Trophoblast cell (in vitro differentiated cells and primary cell): Measurements from ENCODE around the gene MBD3L3.

Experiments used
- DNase-seq, 2 donors: peaks; one replicate each; pipeline ENCODE4 v3.0.0-alpha.2; 2016
- H2AFZ ChIP-seq: 2 replicates; pipeline ENCODE4 v1.6.1; 2013; ENCODE audit warnings: low read length, moderate library complexity, mild to moderate bottlenecking; ENCODE audit not compliant: insufficient read depth, poor library complexity
- H2AK5ac ChIP-seq: 2 replicates; pipeline ENCODE4 v1.6.1; 2013; ENCODE audit warnings: mild to moderate bottlenecking, low read length
- H2BK120ac ChIP-seq: 2 replicates; pipeline ENCODE4 v1.6.1; 2013; ENCODE audit warnings: low read length, mild to moderate bottlenecking, moderate library complexity; ENCODE audit not compliant: insufficient read depth, poor library complexity
- H2BK12ac ChIP-seq: 2 replicates; pipeline ENCODE4 v1.6.1; 2013; ENCODE audit warnings: mild to moderate bottlenecking, low read length, moderate library complexity
- H2BK5ac ChIP-seq: 2 replicates; pipeline ENCODE4 v1.6.1; 2013; ENCODE audit warnings: low read length, low read depth, moderate library complexity, mild to moderate bottlenecking; ENCODE audit not compliant: poor library complexity
- H3K14ac ChIP-seq: 2 replicates; pipeline ENCODE4 v1.6.1; 2013; ENCODE audit warnings: mild to moderate bottlenecking, low read length
- H3K18ac ChIP-seq: 2 replicates; pipeline ENCODE4 v1.6.1; 2013; ENCODE audit warnings: mild to moderate bottlenecking, low read length
- H3K23ac ChIP-seq: 2 replicates; pipeline ENCODE4 v1.6.1; 2013; ENCODE audit warnings: low read length
- H3K27ac ChIP-seq: 2 replicates; pipeline ENCODE4 v1.5.1; 2013; ENCODE audit warnings: low read depth, mild to moderate bottlenecking, inconsistent platforms, low read length, moderate library complexity
- H3K27me3 ChIP-seq: 2 replicates; pipeline ENCODE4 v1.6.1; 2013; ENCODE audit warnings: inconsistent platforms, mild to moderate bottlenecking, low read length, moderate library complexity; ENCODE audit not compliant: insufficient read depth
- H3K36me3 ChIP-seq, 2 experiments: 1 replicate in 1 of 2; 2 replicates in 1 of 2; pipeline ENCODE4 v1.6.1; 2013; ENCODE audit warnings: low read length in 2 of 2, mild to moderate bottlenecking in 2 of 2, moderate library complexity in 1 of 2; ENCODE audit not compliant: insufficient read depth in 2 of 2, control insufficient read depth in 1 of 2
- H3K4ac ChIP-seq: 2 replicates; pipeline ENCODE4 v1.6.1; 2013; ENCODE audit warnings: low read depth, mild to moderate bottlenecking, low read length, moderate library complexity
- H3K4me1 ChIP-seq, 2 experiments: 1 replicate in 1 of 2; 2 replicates in 1 of 2; pipeline ENCODE4 v1.6.1; 2013; ENCODE audit warnings: low read length in 2 of 2, mild to moderate bottlenecking in 2 of 2, moderate library complexity in 1 of 2; ENCODE audit not compliant: insufficient read depth in 2 of 2, control insufficient read depth in 1 of 2
- H3K4me2 ChIP-seq: 2 replicates; pipeline ENCODE4 v1.6.1; 2013; ENCODE audit warnings: inconsistent platforms, mild to moderate bottlenecking, low read length, moderate library complexity
- H3K4me3 ChIP-seq: 2 replicates; pipeline ENCODE4 v1.5.1; 2013; ENCODE audit warnings: mild to moderate bottlenecking, low read depth, low read length, inconsistent platforms
- H3K79me1 ChIP-seq: one replicate; pipeline ENCODE4 v1.6.1; 2013; ENCODE audit warnings: low read length
- H3K79me2 ChIP-seq: 2 replicates; pipeline ENCODE4 v1.6.1; 2013; ENCODE audit warnings: low read length, mild to moderate bottlenecking; ENCODE audit not compliant: control insufficient read depth, insufficient read depth, poor library complexity
- H3K9ac ChIP-seq: 2 replicates; pipeline ENCODE4 v1.6.1; 2013; ENCODE audit warnings: mild to moderate bottlenecking, low read length
- H3K9me3 ChIP-seq: 2 replicates; pipeline ENCODE4 v1.6.1; 2013; ENCODE audit warnings: low read depth, mild to moderate bottlenecking, control low read depth, inconsistent platforms, low read length; ENCODE audit not compliant: insufficient read depth
- H4K12ac ChIP-seq: 2 replicates; pipeline ENCODE4 v1.6.1; 2013; ENCODE audit warnings: low read depth, mild to moderate bottlenecking, low read length, moderate library complexity
- H4K8ac ChIP-seq: 2 replicates; pipeline ENCODE4 v1.6.1; 2013; ENCODE audit warnings: low read depth, mild to moderate bottlenecking, low read length, moderate library complexity
- H4K91ac ChIP-seq: one replicate; pipeline ENCODE4 v1.6.1; 2013; ENCODE audit warnings: low read depth, mild to moderate bottlenecking, low read length, moderate library complexity
- WGBS: extraction: QIAGEN DNeasy Blood & Tissue Kit; methylation state at CpG from one replicate; pipeline ENCODE4 v1.1.7; 2013; ENCODE audit warnings: missing lambda C conversion rate; ENCODE audit not compliant: insufficient read length, insufficient coverage; ENCODE audit errors: extremely low coverage; 5-methylcytosine and 5-hydroxymethylcytosine counted together

MBD3L3 gene

GRCh38 chr19:7018828-7019227, 39.6 kb downstream of the MBD3L3 start:
- H3K27ac ChIP-seq: no peak overlapping the region
- H3K4ac ChIP-seq: no peak overlapping the region
- no peaks in the 10 kb centered on the region for H3K4me1 ChIP-seq
- no peaks in the 10 kb centered on the region for H3K27me3 ChIP-seq
- H3K18ac ChIP-seq: no peak overlapping the region
- H3K14ac ChIP-seq: no peak overlapping the region
- no peak overlapping the region for H2BK12ac ChIP-seq
- no peak overlapping the region for H4K91ac ChIP-seq
- H3K4me3 ChIP-seq: no peak overlapping the region
- no peak overlapping the region for H2AK5ac ChIP-seq
- no peaks in the 10 kb centered on the region for H3K79me1 ChIP-seq
- H3K9ac ChIP-seq: no peak overlapping the region
- H2BK120ac ChIP-seq: no peak overlapping the region
- no peak overlapping the region for H3K23ac ChIP-seq
- no peaks in the 10 kb centered on the region for H3K36me3 ChIP-seq
- no peak overlapping the region for H2BK5ac ChIP-seq
- no peak for DNase-seq
- peaks cover 8% of the 10 kb centered on the region for H3K9me3 ChIP-seq
- H3K4me2 ChIP-seq: no peak overlapping the region
- H4K8ac ChIP-seq: no peak overlapping the region
- H3K79me2 ChIP-seq: no peaks in the 10 kb centered on the region
- no peak overlapping the region for H4K12ac ChIP-seq
- no CpG with 5 or more reads among the region's 6 CpGs for WGBS
- H2AFZ ChIP-seq: no peak overlapping the region

- Histone ChIP-seq H3K27ac (no peak overlapping the region), H3K27me3 (no peaks in the 10 kb centered on the region), H3K4me3 (no peak overlapping the region), H2BK5ac (no peak overlapping the region), H2AK5ac (no peak overlapping the region), H3K4me1 (no peaks in the 10 kb centered on the region), H2BK120ac (no peak overlapping the region), H4K91ac (no peak overlapping the region), H4K8ac (no peak overlapping the region), H3K4me2 (no peak overlapping the region), H3K18ac (no peak overlapping the region), H3K23ac (no peak overlapping the region), H3K9me3 (peaks cover 26% of the 10 kb centered on the region), H3K9ac (no peak overlapping the region), H2AFZ (no peak overlapping the region), H3K79me2 (no peaks in the 10 kb centered on the region), H3K14ac (no peak overlapping the region), H2BK12ac (no peak overlapping the region), H4K12ac (no peak overlapping the region), H3K79me1 (no peaks in the 10 kb centered on the region), H3K36me3 (no peaks in the 10 kb centered on the region), H3K4ac (no peak overlapping the region)
- WGBS: no CpG with 5 or more reads among the region's 4 CpGs
- DNase-seq: peak in 1 of 2 donors; percentile 2
Measured at GRCh38 chr19:7013678-7014077, 44.8 kb downstream of the MBD3L3 start.

GRCh38 chr19:7010722-7011593, 47.5 kb downstream of the MBD3L3 start:
- H4K91ac ChIP-seq: no peak overlapping the region
- H3K9ac ChIP-seq: no peak overlapping the region
- H3K4me3 ChIP-seq: no peak overlapping the region
- H3K36me3 ChIP-seq: no peaks in the 10 kb centered on the region
- H2BK5ac ChIP-seq: no peak overlapping the region
- H3K79me2 ChIP-seq: no peaks in the 10 kb centered on the region
- H4K12ac ChIP-seq: no peak overlapping the region
- no peak overlapping the region for H2AFZ ChIP-seq
- no peak overlapping the region for H4K8ac ChIP-seq
- H3K9me3 ChIP-seq: peaks cover 24% of the 10 kb centered on the region
- H3K4me2 ChIP-seq: no peak overlapping the region
- DNase-seq: no peak
- whole genome bisulfite sequencing: no CpG with 5 or more reads among the region's 12 CpGs
- no peak overlapping the region for H3K14ac ChIP-seq
- no peak overlapping the region for H2BK120ac ChIP-seq
- H2AK5ac ChIP-seq: no peak overlapping the region
- H3K4ac ChIP-seq: no peak overlapping the region
- no peak overlapping the region for H3K27ac ChIP-seq
- no peak overlapping the region for H2BK12ac ChIP-seq
- no peak overlapping the region for H3K18ac ChIP-seq
- H3K27me3 ChIP-seq: no peaks in the 10 kb centered on the region
- no peak overlapping the region for H3K23ac ChIP-seq
- no peaks in the 10 kb centered on the region for H3K79me1 ChIP-seq
- no peaks in the 10 kb centered on the region for H3K4me1 ChIP-seq

GRCh38 chr19:7007859-7008258, 50.6 kb downstream of the MBD3L3 start:
- Histone ChIP-seq H3K9me3 (peaks cover 28% of the 10 kb centered on the region), H2BK120ac (no peak overlapping the region), H2BK12ac (no peak overlapping the region), H3K4me3 (no peak overlapping the region), H2AFZ (no peak overlapping the region), H3K79me2 (no peaks in the 10 kb centered on the region), H3K4me1 (no peaks in the 10 kb centered on the region), H3K79me1 (no peaks in the 10 kb centered on the region), H2BK5ac (no peak overlapping the region), H3K23ac (no peak overlapping the region), H3K4ac (no peak overlapping the region), H4K91ac (no peak overlapping the region), H3K18ac (no peak overlapping the region), H3K14ac (no peak overlapping the region), H3K4me2 (no peak overlapping the region), H3K9ac (no peak overlapping the region), H3K27me3 (no peaks in the 10 kb centered on the region), H2AK5ac (no peak overlapping the region), H4K12ac (no peak overlapping the region), H4K8ac (no peak overlapping the region), H3K36me3 (no peaks in the 10 kb centered on the region), H3K27ac (no peak overlapping the region)
- WGBS: no CpG with 5 or more reads among the region's 4 CpGs
- no peak for DNase-seq
